DMS79 treated with DMSO at 0.1 percent for 48 hours (cell line): ENCODE measurements around the gene TACC2.

Experiments used
- DNase-seq: peaks from one replicate; lab custom pipeline; 2025; lab: John Stamatoyannopoulos, UW

The TACC2 gene

GRCh38 chr10:122297583-122297982 lies 308.6 kb downstream of the TACC2 start:
- no peak for DNase-seq

- DNase-seq = no peak
Observed at GRCh38 chr10:122298206-122298597, 309.2 kb downstream of the TACC2 start.

GRCh38 chr10:122298598-122299301 lies 309.8 kb downstream of the TACC2 start:
- DNase-seq = peak; percentile 41

GRCh38 chr10:122299423-122300075 lies 310.6 kb downstream of the TACC2 start:
- DNase-seq = no peak

GRCh38 chr10:122301055-122301810 lies 312.3 kb downstream of the TACC2 start:
- DNase-seq = no peak

GRCh38 chr10:122301811-122302115 lies 312.8 kb downstream of the TACC2 start:
- DNase-seq = no peak

GRCh38 chr10:122302315-122302714 lies 313.4 kb downstream of the TACC2 start:
- DNase-seq = no peak

GRCh38 chr10:122303271-122304053 lies 314.5 kb downstream of the TACC2 start:
- no peak for DNase-seq
